Peyer's patch (tissue), 4 donors: ENCODE data around the gene POLR3K. TPM values are rescaled to one million over a fixed set of nuclear protein-coding genes. Genes with fewer than 3 reads are reported as not detected.
"Not testable (repeated sequence)": the region's sequence is repeated elsewhere in the genome, so short reads cannot be mapped to it uniquely, and the experiment has no call there.

Source experiments
- DNase-seq, 3 donors: peaks; one replicate each; pipeline ENCODE4 v3.0.0-alpha.2; 2017 to 2019
- H3K27ac ChIP-seq, 4 donors: fragments of 200-600 bp; sonication (generic); one replicate each; pipeline ENCODE4 v1.5.1; 2016 to 2019
- H3K27me3 ChIP-seq, 2 donors: fragments of 200-600 bp; sonication (generic); one replicate each; pipeline ENCODE4 v1.5.1; 2019
- H3K36me3 ChIP-seq, 3 donors: fragments of 200-600 bp; sonication (generic); one replicate each; pipeline ENCODE4 v1.5.1; 2016 to 2019
- H3K4me1 ChIP-seq, 4 donors: fragments of 200-600 bp; sonication (generic); one replicate each; pipeline ENCODE4 v1.5.1; 2016 to 2019
- H3K4me3 ChIP-seq, 4 donors: fragments of 200-600 bp; sonication (generic); 1 replicate in 3 of 4; 2 replicates in 1 of 4; pipeline ENCODE4 v1.5.1; 2016 to 2019; ENCODE audit warnings: mild to moderate bottlenecking in 1 of 4
- H3K9me3 ChIP-seq, 4 donors: fragments of 200-600 bp; sonication (generic); one replicate each; pipeline ENCODE4 v1.5.1; 2016 to 2019; ENCODE audit warnings: mild to moderate bottlenecking in 1 of 4
- POLR2A ChIP-seq, 2 donors: fragments of 450-650 bp; IDR thresholded peaks; one replicate each; pipeline ENCODE4 v1.5.1; 2017; ENCODE audit warnings: antibody characterized with exemption in 2 of 2, mild to moderate bottlenecking in 2 of 2, moderate library complexity in 2 of 2
- total RNA-seq, 4 donors: library from RNA; depleted of rRNA; stranded (reverse); fragments of >200 nt; gene quantifications; one replicate each; pipeline ENCODE4 v1.1.0, GENCODE V29; 2016
- TF ChIP-seq, protein P1 (sequence below), 6 experiments: fragments of 450-650 bp in 4 of 6; fragments of 200-600 bp in 2 of 6; sonication (generic) in 1 of 6; IDR thresholded peaks; one replicate each; pipeline ENCODE4 v1.5.1; 2017 to 2019; ENCODE audit warnings: antibody characterized with exemption in 6 of 6, mild to moderate bottlenecking in 3 of 6, moderate library complexity in 1 of 6

The POLR3K gene
- total RNA-seq, 4 donors from 2014 or later: 2.5 to 6.3 (median 3.3) TPM

DNA sequence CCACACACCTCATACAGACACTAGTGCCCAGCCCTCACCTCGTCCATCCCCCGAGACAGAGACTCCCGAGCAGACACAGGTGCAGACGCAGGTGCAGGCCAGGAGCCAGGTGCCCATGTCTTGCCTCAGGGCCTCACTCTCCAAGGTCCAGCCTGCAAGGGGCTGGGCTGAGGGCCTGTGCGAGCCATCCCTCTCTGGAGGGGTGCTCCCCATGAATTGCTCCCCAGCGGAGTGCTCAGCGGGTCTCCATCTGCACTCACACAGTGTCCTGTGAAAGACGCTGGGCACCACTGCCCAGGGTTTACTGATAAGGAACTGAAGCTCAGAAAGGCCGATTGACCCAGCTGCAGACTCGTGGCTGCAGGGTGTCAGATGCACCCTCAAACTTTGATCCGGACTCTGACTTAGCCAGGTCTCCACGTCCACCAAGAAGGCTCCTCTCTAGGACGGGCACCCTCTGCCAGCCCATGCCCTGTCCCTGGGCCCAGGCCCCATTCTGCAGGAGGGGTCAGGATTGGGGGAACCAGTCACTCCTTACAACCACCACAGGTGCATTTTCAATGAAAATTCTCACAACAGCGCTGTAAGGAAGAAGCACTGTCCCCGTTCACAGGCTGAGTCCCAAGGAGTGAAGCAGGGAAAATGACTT, 16.9 kb downstream of the POLR3K start:
- peaks cover 0 to 30% (median 11%) of the 10 kb centered on the region in 4 donors for H3K4me1 ChIP-seq
- peak in 1 of 3 donors; percentile 43 for DNase-seq
- H3K36me3 ChIP-seq: no peaks in the 10 kb centered on the region

GRCh38 chr16:35678-36305, 17.6 kb downstream of the POLR3K start:
- H3K4me3 ChIP-seq: no peak overlapping the region
- no peak for DNase-seq
- no peaks in the 10 kb centered on the region for H3K27me3 ChIP-seq
- H3K36me3 ChIP-seq: no peaks in the 10 kb centered on the region
- TF ChIP-seq, protein P1, sequence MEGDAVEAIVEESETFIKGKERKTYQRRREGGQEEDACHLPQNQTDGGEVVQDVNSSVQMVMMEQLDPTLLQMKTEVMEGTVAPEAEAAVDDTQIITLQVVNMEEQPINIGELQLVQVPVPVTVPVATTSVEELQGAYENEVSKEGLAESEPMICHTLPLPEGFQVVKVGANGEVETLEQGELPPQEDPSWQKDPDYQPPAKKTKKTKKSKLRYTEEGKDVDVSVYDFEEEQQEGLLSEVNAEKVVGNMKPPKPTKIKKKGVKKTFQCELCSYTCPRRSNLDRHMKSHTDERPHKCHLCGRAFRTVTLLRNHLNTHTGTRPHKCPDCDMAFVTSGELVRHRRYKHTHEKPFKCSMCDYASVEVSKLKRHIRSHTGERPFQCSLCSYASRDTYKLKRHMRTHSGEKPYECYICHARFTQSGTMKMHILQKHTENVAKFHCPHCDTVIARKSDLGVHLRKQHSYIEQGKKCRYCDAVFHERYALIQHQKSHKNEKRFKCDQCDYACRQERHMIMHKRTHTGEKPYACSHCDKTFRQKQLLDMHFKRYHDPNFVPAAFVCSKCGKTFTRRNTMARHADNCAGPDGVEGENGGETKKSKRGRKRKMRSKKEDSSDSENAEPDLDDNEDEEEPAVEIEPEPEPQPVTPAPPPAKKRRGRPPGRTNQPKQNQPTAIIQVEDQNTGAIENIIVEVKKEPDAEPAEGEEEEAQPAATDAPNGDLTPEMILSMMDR (IDR thresholded peaks at IDR 0.05): no peak
- TF ChIP-seq POLR2A (IDR thresholded peaks at IDR 0.05): no peak
- peak overlapping the region in 2 of 4 donors; percentile 71 to 87 for H3K27ac ChIP-seq
- H3K4me1 ChIP-seq: peaks cover 0 to 30% (median 11%) of the 10 kb centered on the region in 4 donors
- no peaks in the 10 kb centered on the region for H3K9me3 ChIP-seq

More for the DNA sequence above, 16.9 kb downstream of the POLR3K start:
- no peak overlapping the region for H3K4me3 ChIP-seq
- TF ChIP-seq, protein P1 (IDR thresholded peaks at IDR 0.05): no peak
- no peak for TF ChIP-seq POLR2A (IDR thresholded peaks at IDR 0.05)
- H3K27ac ChIP-seq: peak overlapping the region in 1 of 4 donors; percentile 87
- H3K9me3 ChIP-seq: no peaks in the 10 kb centered on the region
- no peaks in the 10 kb centered on the region for H3K27me3 ChIP-seq

GRCh38 chr16:35011-35677, 18.3 kb downstream of the POLR3K start:
- peak in 2 of 3 donors; percentile 63 to 72 for DNase-seq
- peaks cover 0 to 30% (median 11%) of the 10 kb centered on the region in 4 donors for H3K4me1 ChIP-seq
- H3K4me3 ChIP-seq: peak overlapping the region in 1 of 4 donors; percentile 28
- H3K27me3 ChIP-seq: no peaks in the 10 kb centered on the region
- H3K36me3 ChIP-seq: no peaks in the 10 kb centered on the region
- H3K27ac ChIP-seq: peak overlapping the region in 2 of 4 donors; percentile 71 to 87
- TF ChIP-seq, protein P1 (IDR thresholded peaks at IDR 0.05): no peak
- TF ChIP-seq POLR2A (IDR thresholded peaks at IDR 0.05): no peak
- H3K9me3 ChIP-seq: no peaks in the 10 kb centered on the region

GRCh38 chr16:34648-34987, 18.8 kb downstream of the POLR3K start:
- H3K36me3 ChIP-seq: no peaks in the 10 kb centered on the region
- DNase-seq: peak in 1 of 3 donors; percentile 34
- H3K9me3 ChIP-seq: no peaks in the 10 kb centered on the region
- peaks cover 0 to 30% (median 11%) of the 10 kb centered on the region in 4 donors for H3K4me1 ChIP-seq
- H3K27me3 ChIP-seq: no peaks in the 10 kb centered on the region
- no peak for TF ChIP-seq POLR2A (IDR thresholded peaks at IDR 0.05)
- TF ChIP-seq, protein P1 (IDR thresholded peaks at IDR 0.05): no peak
- peak overlapping the region in 2 of 4 donors; percentile 71 to 87 for H3K27ac ChIP-seq
- peak overlapping the region in 1 of 4 donors; percentile 28 for H3K4me3 ChIP-seq

DNA sequence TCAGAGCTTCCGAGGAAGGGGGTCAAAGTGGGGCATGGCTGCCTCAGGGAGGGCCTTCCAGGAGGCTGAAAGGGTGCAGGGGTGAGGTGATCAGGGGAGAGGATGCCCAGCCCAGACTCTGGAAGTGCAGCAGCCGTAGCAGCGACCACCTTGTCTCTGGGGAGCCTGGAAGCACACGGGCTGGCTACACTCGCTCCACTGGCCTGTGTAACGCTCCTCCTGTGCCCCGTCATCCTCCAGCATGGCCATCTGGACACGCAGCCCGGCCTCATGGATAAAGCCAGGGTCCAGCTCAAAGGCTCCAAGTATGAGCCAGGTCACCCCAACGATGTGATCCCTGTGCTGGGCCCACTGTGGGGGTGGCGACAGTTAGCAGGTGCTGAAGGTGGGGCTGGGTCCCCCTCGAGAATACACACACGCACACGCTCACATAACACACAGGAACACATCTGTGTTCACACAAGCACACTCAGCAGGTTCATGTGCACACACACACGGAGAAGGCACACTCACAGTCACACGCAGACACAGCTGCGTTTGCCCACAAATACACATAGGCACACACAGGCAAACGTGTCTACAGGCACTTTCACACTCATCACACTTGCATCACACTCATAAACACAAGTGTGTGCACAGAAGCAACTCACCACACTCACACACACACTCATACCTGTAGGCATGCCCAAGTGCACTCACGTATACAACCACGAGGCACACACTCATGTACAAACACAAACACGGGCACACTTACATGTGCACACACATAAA, 19.3 kb downstream of the POLR3K start:
- Histone ChIP-seq H3K4me3 (peak overlapping the region in 1 of 4 donors; percentile 28), H3K9me3 (no peaks in the 10 kb centered on the region), H3K36me3 (no peaks in the 10 kb centered on the region), H3K27me3 (no peaks in the 10 kb centered on the region), H3K27ac (peak overlapping the region in 2 of 4 donors; percentile 71 to 87), H3K4me1 (peaks cover 0 to 27% (median 8%) of the 10 kb centered on the region in 4 donors)
- DNase-seq: no peak
- TF ChIP-seq, protein P1 (IDR thresholded peaks at IDR 0.05): no peak
- TF ChIP-seq POLR2A (IDR thresholded peaks at IDR 0.05): no peak

GRCh38 chr16:33154-33876, 20.1 kb downstream of the POLR3K start:
- Histone ChIP-seq H3K27ac (peak overlapping the region in 1 of 4 donors; percentile 87), H3K4me1 (peaks cover 0 to 21% (median 6%) of the 10 kb centered on the region in 4 donors), H3K4me3 (peak overlapping the region in 1 of 4 donors; percentile 28)
- not testable (repeated sequence) for H3K36me3 ChIP-seq, H3K9me3 ChIP-seq, H3K27me3 ChIP-seq, DNase-seq

GRCh38 chr16:30627-31026, 22.8 kb downstream of the POLR3K start:
- not testable (repeated sequence) for H3K4me3 ChIP-seq, H3K36me3 ChIP-seq, H3K27ac ChIP-seq, H3K4me1 ChIP-seq, H3K27me3 ChIP-seq, H3K9me3 ChIP-seq, DNase-seq
